Uterus (tissue), 2 donors: ENCODE results near the gene CUL3.

ENCODE experiments used
- POLR2A ChIP-seq, 2 donors: fragments of 450-650 bp; IDR thresholded peaks; one replicate each; pipeline ENCODE4 v1.6.1; 2016; ENCODE audit warnings: antibody characterized with exemption in 2 of 2, mild to moderate bottlenecking in 1 of 2, moderate library complexity in 1 of 2
- TF ChIP-seq, protein P1 (sequence below), 4 experiments: fragments of 200-600 bp in 2 of 4; fragments of 450-650 bp in 2 of 4; sonication (generic) in 2 of 4; IDR thresholded peaks; one replicate each; pipeline ENCODE4 v1.5.1; 2016 to 2019; ENCODE audit warnings: antibody characterized with exemption in 4 of 4, mild to moderate bottlenecking in 2 of 4, moderate library complexity in 1 of 4

DNA sequence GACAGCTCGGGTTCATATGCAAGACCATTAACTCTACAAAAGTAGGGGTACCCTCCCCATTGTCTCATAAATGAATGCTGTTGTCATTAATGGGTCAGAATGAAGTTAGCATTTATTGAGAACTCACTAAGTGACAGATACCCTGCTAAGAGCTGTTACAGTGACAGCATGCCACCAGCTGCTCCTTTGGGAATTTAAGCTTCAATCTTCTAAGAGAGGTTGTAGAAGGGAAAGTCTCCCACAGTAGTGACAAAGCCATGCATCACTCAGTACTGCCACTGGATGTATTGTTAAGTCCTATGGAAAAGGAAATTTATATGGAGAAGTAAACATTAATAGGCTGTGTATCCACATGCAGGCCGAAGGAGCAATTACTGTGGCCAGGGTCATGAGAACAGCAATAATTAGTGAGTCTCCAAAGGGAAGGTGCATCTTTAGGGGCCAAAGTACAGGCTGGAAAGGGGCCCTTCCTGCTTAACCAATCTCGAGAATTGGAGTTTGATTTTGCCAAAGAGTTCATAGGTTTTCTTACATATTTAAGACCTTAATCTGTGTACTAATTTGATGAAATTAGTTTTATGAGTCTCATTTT, 118.8 kb downstream of the CUL3 start:
- TF ChIP-seq, protein P1, sequence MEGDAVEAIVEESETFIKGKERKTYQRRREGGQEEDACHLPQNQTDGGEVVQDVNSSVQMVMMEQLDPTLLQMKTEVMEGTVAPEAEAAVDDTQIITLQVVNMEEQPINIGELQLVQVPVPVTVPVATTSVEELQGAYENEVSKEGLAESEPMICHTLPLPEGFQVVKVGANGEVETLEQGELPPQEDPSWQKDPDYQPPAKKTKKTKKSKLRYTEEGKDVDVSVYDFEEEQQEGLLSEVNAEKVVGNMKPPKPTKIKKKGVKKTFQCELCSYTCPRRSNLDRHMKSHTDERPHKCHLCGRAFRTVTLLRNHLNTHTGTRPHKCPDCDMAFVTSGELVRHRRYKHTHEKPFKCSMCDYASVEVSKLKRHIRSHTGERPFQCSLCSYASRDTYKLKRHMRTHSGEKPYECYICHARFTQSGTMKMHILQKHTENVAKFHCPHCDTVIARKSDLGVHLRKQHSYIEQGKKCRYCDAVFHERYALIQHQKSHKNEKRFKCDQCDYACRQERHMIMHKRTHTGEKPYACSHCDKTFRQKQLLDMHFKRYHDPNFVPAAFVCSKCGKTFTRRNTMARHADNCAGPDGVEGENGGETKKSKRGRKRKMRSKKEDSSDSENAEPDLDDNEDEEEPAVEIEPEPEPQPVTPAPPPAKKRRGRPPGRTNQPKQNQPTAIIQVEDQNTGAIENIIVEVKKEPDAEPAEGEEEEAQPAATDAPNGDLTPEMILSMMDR (IDR thresholded peaks at IDR 0.05), result no peak
- no peak for TF ChIP-seq POLR2A (IDR thresholded peaks at IDR 0.05)
